Measurements from ENCODE around the gene PAWR. TPM values are rescaled to one million over a fixed set of nuclear protein-coding genes. Genes with fewer than 3 reads are reported as not detected.
A peak's percentile ranks its signal among the peaks of the same experiment; 100 is the strongest.
"Not testable (repeated sequence)": the region's sequence is repeated elsewhere in the genome, so short reads cannot be mapped to it uniquely, and the experiment has no call there.

PAWR gene
- total RNA-seq, 2 donors from 2014 or later: 46.4 to 58.7 TPM

DNA sequence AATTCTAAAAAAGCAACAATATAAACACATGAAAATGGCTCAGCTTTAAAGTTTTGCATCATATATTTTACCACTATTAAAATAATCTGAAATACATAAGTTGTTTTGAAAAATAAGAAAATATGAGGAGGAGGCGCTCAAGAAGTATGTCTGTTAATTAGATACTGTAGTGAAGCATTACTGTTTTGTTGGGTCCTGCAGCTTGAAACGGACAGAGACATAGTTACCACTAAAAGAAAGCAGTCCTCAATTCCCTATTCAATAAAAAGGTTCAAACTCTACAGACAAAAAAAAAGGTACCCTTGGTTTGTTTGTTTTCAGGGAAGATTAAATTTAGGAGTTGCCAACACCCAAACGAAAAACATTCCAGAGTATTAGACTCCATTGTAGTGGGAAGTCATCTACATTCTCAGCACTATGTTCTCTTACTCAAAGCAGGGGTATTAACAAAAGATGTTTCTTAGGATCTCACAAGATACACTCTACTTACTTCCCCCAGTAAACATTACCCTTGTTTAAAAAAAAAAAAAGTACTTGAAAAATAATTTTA, 3.0 kb downstream of the PAWR start:
- TF ChIP-seq, protein P1, sequence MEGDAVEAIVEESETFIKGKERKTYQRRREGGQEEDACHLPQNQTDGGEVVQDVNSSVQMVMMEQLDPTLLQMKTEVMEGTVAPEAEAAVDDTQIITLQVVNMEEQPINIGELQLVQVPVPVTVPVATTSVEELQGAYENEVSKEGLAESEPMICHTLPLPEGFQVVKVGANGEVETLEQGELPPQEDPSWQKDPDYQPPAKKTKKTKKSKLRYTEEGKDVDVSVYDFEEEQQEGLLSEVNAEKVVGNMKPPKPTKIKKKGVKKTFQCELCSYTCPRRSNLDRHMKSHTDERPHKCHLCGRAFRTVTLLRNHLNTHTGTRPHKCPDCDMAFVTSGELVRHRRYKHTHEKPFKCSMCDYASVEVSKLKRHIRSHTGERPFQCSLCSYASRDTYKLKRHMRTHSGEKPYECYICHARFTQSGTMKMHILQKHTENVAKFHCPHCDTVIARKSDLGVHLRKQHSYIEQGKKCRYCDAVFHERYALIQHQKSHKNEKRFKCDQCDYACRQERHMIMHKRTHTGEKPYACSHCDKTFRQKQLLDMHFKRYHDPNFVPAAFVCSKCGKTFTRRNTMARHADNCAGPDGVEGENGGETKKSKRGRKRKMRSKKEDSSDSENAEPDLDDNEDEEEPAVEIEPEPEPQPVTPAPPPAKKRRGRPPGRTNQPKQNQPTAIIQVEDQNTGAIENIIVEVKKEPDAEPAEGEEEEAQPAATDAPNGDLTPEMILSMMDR (IDR thresholded peaks at IDR 0.05): no peak
- TF ChIP-seq POLR2A (IDR thresholded peaks at IDR 0.05) (no peak), POLR2AphosphoS5 (IDR thresholded peaks at IDR 0.05) (no peak)
- peak overlapping the region in 1 of 2 donors; percentile 94 for H3K27ac ChIP-seq
- intact Hi-C loops (cut with DNase I): no loop called here

DNA sequence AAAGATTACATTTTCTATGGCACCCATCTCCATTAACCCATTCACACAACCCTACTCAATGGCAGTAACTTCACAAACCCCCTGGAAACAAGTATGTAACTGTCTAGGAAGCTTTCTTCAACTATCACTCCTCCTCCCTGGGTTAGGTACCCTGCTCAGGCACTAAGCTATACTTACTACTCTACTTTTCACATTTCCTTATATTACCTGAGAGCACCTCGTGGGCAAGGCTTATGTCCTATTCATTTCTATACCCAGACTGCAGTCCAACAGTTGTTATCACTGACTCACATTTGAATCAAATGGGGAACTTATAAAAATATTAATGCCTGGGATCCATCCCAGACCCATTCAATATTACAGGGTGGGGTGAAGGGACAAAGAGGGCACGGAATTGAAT, 4.6 kb downstream of the PAWR start:
- Histone ChIP-seq H3K4me3 (no peak overlapping the region), H3K27ac (no peak overlapping the region), H3K9me3 (no peaks in the 10 kb centered on the region), H3K36me3 (no peaks in the 10 kb centered on the region), H3K4me1 (replicated peaks) (no peaks in the 10 kb centered on the region), H3K27me3 (replicated peaks; ENCODE audit: insufficient read depth) (no peaks in the 10 kb centered on the region)
- TF ChIP-seq, protein P1 (IDR thresholded peaks at IDR 0.05): no peak
- no peak for TF ChIP-seq POLR2A (IDR thresholded peaks at IDR 0.05)
- no peak for TF ChIP-seq POLR2AphosphoS5 (IDR thresholded peaks at IDR 0.05)
- 75% methylated on average over 2 of the region's 2 CpGs for WGBS
- DNase-seq (ENCODE audit: low spot score): no peak
- intact Hi-C loops (cut with DNase I): no loop called here

More for the DNA sequence above, 3.0 kb downstream of the PAWR start:
- no peaks in the 10 kb centered on the region for H3K36me3 ChIP-seq
- 44% methylated on average over 3 of the region's 3 CpGs for WGBS
- H3K4me3 ChIP-seq: peak overlapping the region; percentile 2 to 94
- no peaks in the 10 kb centered on the region for H3K27me3 ChIP-seq (replicated peaks; ENCODE audit: insufficient read depth)
- H3K9me3 ChIP-seq: no peaks in the 10 kb centered on the region
- no peaks in the 10 kb centered on the region for H3K4me1 ChIP-seq (replicated peaks)
- DNase-seq (ENCODE audit: low spot score): no peak

DNA sequence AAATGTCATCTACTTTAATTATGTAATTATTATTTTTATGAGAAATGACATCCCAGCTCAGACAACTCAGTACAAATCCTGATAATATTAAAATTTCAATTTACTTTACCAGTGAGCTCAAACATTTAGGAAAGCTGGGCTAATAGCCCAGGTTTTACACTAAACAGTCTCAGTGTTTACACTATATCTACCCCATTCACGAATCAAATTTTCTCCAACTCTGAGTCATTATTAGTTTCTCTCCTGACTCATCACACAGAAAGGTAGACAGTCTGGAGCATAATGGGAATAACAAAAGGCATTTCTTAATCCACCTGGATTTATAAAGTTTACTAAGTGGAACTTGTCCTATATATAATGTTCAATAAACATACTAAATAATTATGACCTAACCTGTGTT, 5.7 kb downstream of the PAWR start:
- intact Hi-C loops (cut with DNase I): no loop called here
- TF ChIP-seq POLR2AphosphoS5 (IDR thresholded peaks at IDR 0.05) (no peak), POLR2A (IDR thresholded peaks at IDR 0.05) (no peak)
- TF ChIP-seq, protein P1 (IDR thresholded peaks at IDR 0.05): no peak
- H3K27ac ChIP-seq: no peak overlapping the region
- DNase-seq (ENCODE audit: low spot score): no peak
- no peaks in the 10 kb centered on the region for H3K36me3 ChIP-seq
- no peaks in the 10 kb centered on the region for H3K27me3 ChIP-seq (replicated peaks; ENCODE audit: insufficient read depth)
- WGBS: 17% methylated on average over 1 of the region's 1 CpG
- H3K4me1 ChIP-seq (replicated peaks): no peaks in the 10 kb centered on the region
- H3K4me3 ChIP-seq: no peak overlapping the region
- H3K9me3 ChIP-seq: no peaks in the 10 kb centered on the region

DNA sequence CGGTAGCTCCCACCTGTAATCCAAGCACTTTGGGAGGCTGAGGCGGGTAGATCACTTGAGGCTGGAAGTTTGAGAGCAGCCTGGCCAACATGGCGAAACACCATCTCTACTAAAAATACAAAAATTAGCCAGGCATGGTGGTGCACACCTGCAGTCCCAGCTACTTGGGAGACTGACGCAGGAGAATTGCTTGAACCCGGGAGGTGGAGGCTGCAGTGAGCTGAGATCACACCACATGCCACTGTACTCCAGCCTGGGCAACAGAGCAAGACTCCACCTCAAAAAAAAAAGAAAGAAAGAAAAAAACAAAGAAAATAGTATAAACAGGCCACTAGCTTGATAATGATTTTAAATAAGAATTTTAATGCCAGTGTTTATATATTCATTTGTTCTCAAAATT, 6.4 kb downstream of the PAWR start:
- H3K4me3 ChIP-seq; H3K27ac ChIP-seq; H3K9me3 ChIP-seq; H3K4me1 ChIP-seq (replicated peaks); DNase-seq (ENCODE audit: low spot score); H3K27me3 ChIP-seq (replicated peaks; ENCODE audit: insufficient read depth); intact Hi-C loops (cut with DNase I); H3K36me3 ChIP-seq: not testable (repeated sequence)
- WGBS: 98% methylated on average over 5 of the region's 5 CpGs

DNA sequence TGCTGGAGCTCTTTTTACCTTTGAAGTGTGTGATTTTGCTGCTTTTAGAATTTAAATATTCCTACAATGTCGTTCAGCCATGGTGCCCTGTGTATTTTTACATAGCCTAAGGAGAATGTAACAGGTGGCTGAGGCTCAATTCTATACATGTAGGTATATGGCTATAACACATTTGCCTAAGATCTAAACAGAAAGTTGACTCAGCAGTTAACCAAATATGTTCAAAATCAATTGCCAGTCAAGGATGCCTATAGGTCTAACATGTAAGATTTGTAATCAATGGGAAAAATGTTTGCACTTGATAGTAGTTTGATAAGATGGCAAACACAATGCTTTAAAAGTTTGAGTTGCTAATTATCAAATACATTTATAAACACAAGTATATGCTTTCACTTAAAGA, 8.2 kb downstream of the PAWR start:
- Histone ChIP-seq H3K4me3 (no peak overlapping the region), H3K4me1 (replicated peaks) (peaks cover 8% of the 10 kb centered on the region), H3K27me3 (replicated peaks; ENCODE audit: insufficient read depth) (no peaks in the 10 kb centered on the region), H3K27ac (no peak overlapping the region), H3K9me3 (no peaks in the 10 kb centered on the region), H3K36me3 (no peaks in the 10 kb centered on the region)
- intact Hi-C loops (cut with DNase I): no loop called here
- no peak for DNase-seq (ENCODE audit: low spot score)
- 73% methylated on average over 1 of the region's 1 CpG for WGBS
- no peak for TF ChIP-seq POLR2A (IDR thresholded peaks at IDR 0.05)
- TF ChIP-seq, protein P1 (IDR thresholded peaks at IDR 0.05): no peak
- TF ChIP-seq POLR2AphosphoS5 (IDR thresholded peaks at IDR 0.05): no peak
